Thyroid gland (tissue), 4 donors: Measurements from ENCODE around the gene RFTN1. TPM values are rescaled to one million over a fixed set of nuclear protein-coding genes. Genes with fewer than 3 reads are reported as not detected.
A peak's percentile ranks its signal among the peaks of the same experiment; 100 is the strongest.

ENCODE experiments used
- DNase-seq, 2 donors: peaks; one replicate each; pipeline ENCODE4 v3.0.0-alpha.2; 2019
- H3K27ac ChIP-seq, 3 donors: fragments of 200-600 bp; sonication (generic); 1 replicate in 2 of 3; 2 replicates in 1 of 3; pipeline ENCODE4 v1.5.1; 2016 to 2019; ENCODE audit warnings: mild to moderate bottlenecking in 1 of 3, moderate library complexity in 1 of 3
- H3K27me3 ChIP-seq: fragments of 200-600 bp; sonication (generic); one replicate; pipeline ENCODE4 v1.5.1; 2019
- H3K36me3 ChIP-seq, 2 donors: fragments of 200-600 bp; sonication (generic); one replicate each; pipeline ENCODE4 v1.5.1; 2016 to 2019
- H3K4me1 ChIP-seq, 2 donors: fragments of 200-600 bp; sonication (generic); one replicate each; pipeline ENCODE4 v1.5.1; 2017 to 2019
- H3K4me3 ChIP-seq, 3 donors: fragments of 200-600 bp; sonication (generic); replicated peaks in 1 of 3; 1 replicate in 2 of 3; 2 replicates in 1 of 3; pipeline ENCODE4 v1.5.1; 2016; ENCODE audit warnings: mild to moderate bottlenecking in 1 of 3
- H3K9me3 ChIP-seq: fragments of 200-600 bp; sonication (generic); one replicate; pipeline ENCODE4 v1.5.1; 2017
- CTCF ChIP-seq, 6 experiments: fragments of 200-600 bp in 3 of 6; fragments of 450-650 bp in 3 of 6; sonication (generic) in 3 of 6; IDR thresholded peaks; one replicate each; pipeline ENCODE4 v1.5.1; 2016 to 2019; ENCODE audit warnings: antibody characterized with exemption in 6 of 6, mild to moderate bottlenecking in 2 of 6, inconsistent platforms in 1 of 6, moderate library complexity in 1 of 6
- POLR2A ChIP-seq, 2 donors: fragments of 450-650 bp; IDR thresholded peaks; one replicate each; pipeline ENCODE4 v1.6.1; 2017; ENCODE audit warnings: antibody characterized with exemption in 2 of 2, mild to moderate bottlenecking in 2 of 2, moderate library complexity in 1 of 2
- WGBS, 2 donors: methylation state at CpG; one replicate each; pipeline ENCODE4 v1.1.5; 2017; 5-methylcytosine and 5-hydroxymethylcytosine counted together
- intact Hi-C: fragments of 100-400 bp; cut with DNase I; formaldehyde crosslinking; loops from one replicate; pipeline ENCODE4 v1.15.1; 2023
- total RNA-seq, 4 donors: library from RNA; depleted of rRNA; stranded (reverse); fragments of >200 nt; gene quantifications; one replicate each; pipeline ENCODE4 v1.2.3, GENCODE V29; 2016

Gene RFTN1
- total RNA-seq, 4 donors from 2014 or later: 110 to 239 (median 153) TPM

GRCh38 chr3:16343101-16343500, 170.4 kb downstream of the RFTN1 start:
- no peak overlapping the region for H3K4me3 ChIP-seq
- H3K36me3 ChIP-seq: peaks cover 0 to 4% of the 10 kb centered on the region in 2 donors
- TF ChIP-seq POLR2A (IDR thresholded peaks at IDR 0.05) (no peak), CTCF (IDR thresholded peaks at IDR 0.05) (no peak)
- H3K27ac ChIP-seq: no peak overlapping the region
- 100% methylated on average over 1 of the region's 1 CpG for WGBS, 2 donors
- intact Hi-C loops: no loop called here
- no peak for DNase-seq
- H3K27me3 ChIP-seq: no peaks in the 10 kb centered on the region
- peaks cover 16 to 18% of the 10 kb centered on the region in 2 donors for H3K4me1 ChIP-seq
- no peaks in the 10 kb centered on the region for H3K9me3 ChIP-seq

GRCh38 chr3:16338999-16339398, 174.5 kb downstream of the RFTN1 start:
- H3K27ac ChIP-seq: no peak overlapping the region
- H3K4me3 ChIP-seq: no peak overlapping the region
- no peak for DNase-seq
- no peak for TF ChIP-seq CTCF (IDR thresholded peaks at IDR 0.05)
- no peak for TF ChIP-seq POLR2A (IDR thresholded peaks at IDR 0.05)
- WGBS, 2 donors: 75 to 90% methylated on average over 1 of the region's 1 CpG
- no peaks in the 10 kb centered on the region for H3K36me3 ChIP-seq
- H3K27me3 ChIP-seq: no peaks in the 10 kb centered on the region
- no peaks in the 10 kb centered on the region for H3K9me3 ChIP-seq
- intact Hi-C loops: no loop called here
- H3K4me1 ChIP-seq: peaks cover 8 to 9% of the 10 kb centered on the region in 2 donors

DNA sequence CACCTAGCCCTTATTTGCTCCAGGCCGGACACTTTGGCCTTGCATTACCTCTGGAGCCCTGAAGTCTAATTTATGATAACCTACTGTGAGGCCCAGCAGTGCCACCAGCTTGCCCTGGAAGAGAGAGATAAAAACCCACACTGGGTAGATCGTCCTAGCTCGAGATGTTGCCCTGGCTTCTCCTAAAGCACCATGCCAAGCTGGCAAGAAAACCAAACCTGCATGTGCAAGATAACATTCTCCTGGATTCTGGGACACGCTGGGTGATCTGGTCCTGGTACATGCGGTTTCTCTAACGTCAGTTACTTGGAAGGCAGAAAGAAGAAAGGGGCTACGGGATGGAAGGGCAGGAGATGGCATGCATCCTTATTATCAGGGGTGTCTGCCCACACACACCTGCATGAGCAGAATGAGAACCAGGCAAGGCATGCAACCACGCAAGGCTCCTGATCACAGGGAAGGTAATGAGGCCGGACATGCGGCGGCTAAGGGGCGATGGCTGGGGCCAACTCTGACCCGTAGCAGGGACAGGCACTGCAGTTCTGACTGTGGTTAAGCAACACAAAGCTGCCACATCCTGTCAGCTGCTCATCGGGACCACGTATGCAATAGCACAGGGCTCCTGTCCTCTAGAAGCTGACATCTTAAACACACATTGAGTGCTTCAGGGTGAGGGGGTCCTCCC, 175.5 kb downstream of the RFTN1 start:
- Histone ChIP-seq H3K27me3 (no peaks in the 10 kb centered on the region), H3K36me3 (no peaks in the 10 kb centered on the region), H3K4me1 (peaks cover 5 to 10% of the 10 kb centered on the region in 2 donors), H3K9me3 (no peaks in the 10 kb centered on the region), H3K4me3 (no peak overlapping the region), H3K27ac (no peak overlapping the region)
- TF ChIP-seq POLR2A (IDR thresholded peaks at IDR 0.05) (no peak), CTCF (IDR thresholded peaks at IDR 0.05) (no peak)
- intact Hi-C loops: no loop called here
- WGBS, 2 donors: 92 to 94% methylated on average over 15 of the region's 15 CpGs
- DNase-seq: no peak

- TF ChIP-seq POLR2A (IDR thresholded peaks at IDR 0.05) (no peak), CTCF (IDR thresholded peaks at IDR 0.05) (no peak)
- 95% methylated on average over 5 to 6 of the region's 6 CpGs for WGBS, 2 donors
- H3K27me3 ChIP-seq: no peaks in the 10 kb centered on the region
- peaks cover 7 to 16% of the 10 kb centered on the region in 2 donors for H3K4me1 ChIP-seq
- H3K4me3 ChIP-seq: no peak overlapping the region
- no peak overlapping the region for H3K27ac ChIP-seq
- no peak for DNase-seq
- intact Hi-C loops: no loop called here
- no peaks in the 10 kb centered on the region for H3K36me3 ChIP-seq
- no peaks in the 10 kb centered on the region for H3K9me3 ChIP-seq
Measured at GRCh38 chr3:16336825-16337224, 176.7 kb downstream of the RFTN1 start.

GRCh38 chr3:16335772-16336645, 177.5 kb downstream of the RFTN1 start:
- no peaks in the 10 kb centered on the region for H3K36me3 ChIP-seq
- H3K4me3 ChIP-seq: no peak overlapping the region
- H3K27me3 ChIP-seq: no peaks in the 10 kb centered on the region
- WGBS, 2 donors: 69 to 77% methylated on average over 14 of the region's 14 CpGs
- peak overlapping the region in 2 of 3 donors; percentile 12 to 37 for H3K27ac ChIP-seq
- H3K4me1 ChIP-seq: peaks cover 7 to 18% of the 10 kb centered on the region in 2 donors
- intact Hi-C loops: no loop called here
- H3K9me3 ChIP-seq: no peaks in the 10 kb centered on the region
- DNase-seq: peak; percentile 72 to 74
- TF ChIP-seq POLR2A (IDR thresholded peaks at IDR 0.05): no peak
- no peak for TF ChIP-seq CTCF (IDR thresholded peaks at IDR 0.05)
